Brain pericyte (primary cell): ENCODE data around the gene SLC2A13.
"Not testable (repeated sequence)": the region's sequence is repeated elsewhere in the genome, so short reads cannot be mapped to it uniquely, and the experiment has no call there.

Source experiments
- DNase-seq: peaks from one replicate; pipeline ENCODE4 v3.0.0-alpha.2; 2012; ENCODE audit warnings: low read depth, low spot score

SLC2A13 gene

GRCh38 chr12:39763071-39763889 is 342.6 kb downstream of the SLC2A13 start:
- no peak for DNase-seq

GRCh38 chr12:39755478-39755877 is 350.4 kb downstream of the SLC2A13 start:
- no peak for DNase-seq

- DNase-seq, result no peak
These were observed 353.3 kb downstream of the SLC2A13 start for GRCh38 chr12:39752482-39753137.

- DNase-seq, result not testable (repeated sequence)
These were observed 359.7 kb downstream of the SLC2A13 start for GRCh38 chr12:39746151-39746550.

- DNase-seq, result no peak
These were observed 362.2 kb downstream of the SLC2A13 start for GRCh38 chr12:39743655-39744054.

GRCh38 chr12:39736406-39736805 is 369.5 kb downstream of the SLC2A13 start:
- DNase-seq, result no peak

GRCh38 chr12:39723831-39724230 is 382.1 kb downstream of the SLC2A13 start:
- DNase-seq, result no peak

GRCh38 chr12:39722504-39722903 is 383.4 kb downstream of the SLC2A13 start:
- no peak for DNase-seq

- no peak for DNase-seq
These were observed 392.3 kb downstream of the SLC2A13 start for GRCh38 chr12:39713552-39713951.

- DNase-seq, result no peak
These were observed 393.5 kb downstream of the SLC2A13 start for GRCh38 chr12:39712334-39712733.
